MM.1S (cell line): ENCODE results near the gene PSRC1.

Experiments used
- DNase-seq: peaks from one replicate; pipeline ENCODE4 v3.0.0-alpha.2; 2015
- H2AFZ ChIP-seq: fragments of 300-600 bp; sonication (generic); 2 replicates; pipeline ENCODE4 v1.6.0; 2016; ENCODE audit warnings: antibody characterized with exemption, low read length
- H3F3A ChIP-seq: fragments of 300-600 bp; sonication (generic); 2 replicates; pipeline ENCODE4 v1.6.1; 2016; ENCODE audit warnings: mild to moderate bottlenecking, antibody characterized with exemption, low read length, moderate library complexity, mixed read lengths; ENCODE audit not compliant: insufficient read depth
- H3K27ac ChIP-seq: fragments of 300-600 bp; sonication (generic); 2 replicates; pipeline ENCODE4 v1.5.1; 2016; ENCODE audit warnings: mild to moderate bottlenecking, low read length
- H3K27me3 ChIP-seq: fragments of 300-600 bp; sonication (generic); replicated peaks from 2 replicates; pipeline ENCODE4 v1.6.0; 2016; ENCODE audit warnings: low read length; ENCODE audit not compliant: insufficient read depth
- H3K36me3 ChIP-seq: fragments of 300-600 bp; sonication (generic); replicated peaks from 2 replicates; pipeline ENCODE4 v1.6.1; 2016; ENCODE audit warnings: mild to moderate bottlenecking, low read length, mixed read lengths; ENCODE audit not compliant: insufficient read depth
- H3K4me1 ChIP-seq: fragments of 300-600 bp; sonication (generic); 2 replicates; pipeline ENCODE4 v1.6.1; 2016; ENCODE audit warnings: low read length, mixed read lengths
- H3K4me2 ChIP-seq: fragments of 300-600 bp; sonication (generic); 2 replicates; pipeline ENCODE4 v1.6.0; 2016; ENCODE audit warnings: low read depth, low read length
- H3K4me3 ChIP-seq: fragments of 300-600 bp; sonication (generic); 2 replicates; pipeline ENCODE4 v1.5.1; 2016; ENCODE audit warnings: low read length, mixed read lengths
- H3K79me2 ChIP-seq: fragments of 300-600 bp; sonication (generic); 2 replicates; pipeline ENCODE4 v1.6.1; 2016; ENCODE audit warnings: mixed run types, low read length, mixed read lengths
- H3K9ac ChIP-seq: fragments of 300-600 bp; sonication (generic); 2 replicates; pipeline ENCODE4 v1.6.1; 2016; ENCODE audit warnings: low read length, mixed read lengths
- H3K9me2 ChIP-seq: fragments of 300-600 bp; sonication (generic); replicated peaks from 2 replicates; pipeline ENCODE4 v1.6.1; 2016; ENCODE audit warnings: mild to moderate bottlenecking, low read length, mixed read lengths; ENCODE audit not compliant: insufficient read depth
- H3K9me3 ChIP-seq: fragments of 300-600 bp; sonication (generic); replicated peaks from 2 replicates; pipeline ENCODE4 v1.6.1; 2016; ENCODE audit warnings: mild to moderate bottlenecking, low read length, mixed read lengths; ENCODE audit not compliant: insufficient read depth
- H4K20me1 ChIP-seq: fragments of 300-600 bp; sonication (generic); 2 replicates; pipeline ENCODE4 v1.6.1; 2016; ENCODE audit warnings: mild to moderate bottlenecking, low read length, moderate library complexity, mixed read lengths; ENCODE audit not compliant: insufficient read depth
- CTCF ChIP-seq: fragments of 300-600 bp; sonication (generic); IDR thresholded peaks from 2 replicates; pipeline ENCODE4 v1.5.1; 2016; ENCODE audit warnings: antibody characterized with exemption, low read length, mixed read lengths
- EZH2 ChIP-seq: fragments of 300-600 bp; sonication (generic); optimal IDR thresholded peaks from 2 replicates; pipeline ENCODE3; 2017; ENCODE audit warnings: low read depth, mild to moderate bottlenecking, antibody characterized with exemption, low read length, mixed read lengths
- EZH2phosphoT487 ChIP-seq: fragments of 300-600 bp; sonication (generic); IDR thresholded peaks from 2 replicates; pipeline ENCODE4 v1.6.1; 2018; ENCODE audit warnings: antibody characterized with exemption, low read length

PSRC1 gene

DNA sequence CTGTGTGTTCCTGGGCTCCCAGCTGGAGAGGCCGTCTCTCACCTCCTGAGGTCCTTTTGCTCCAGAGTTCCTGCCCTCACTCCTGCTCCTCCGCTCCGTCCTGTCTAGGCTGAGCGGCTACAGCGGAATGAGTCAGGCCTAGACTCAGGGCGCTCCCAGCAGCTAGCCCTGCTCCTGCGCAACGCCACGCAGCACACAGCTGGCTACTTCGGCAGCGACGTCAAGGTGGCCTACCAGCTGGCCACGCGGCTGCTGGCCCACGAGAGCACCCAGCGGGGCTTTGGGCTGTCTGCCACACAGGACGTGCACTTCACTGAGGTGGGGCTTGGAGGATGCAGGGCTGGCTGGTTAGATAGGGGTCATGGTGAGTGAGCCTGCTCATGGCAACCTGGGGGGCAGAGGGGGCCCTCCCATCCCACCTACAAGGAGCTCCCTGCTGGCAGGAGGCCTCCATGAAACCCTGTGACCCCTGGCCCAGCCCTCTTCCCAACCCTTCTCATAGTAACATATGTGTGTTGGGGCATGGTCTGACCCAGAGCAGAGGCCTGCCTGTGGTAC lies 15.1 kb downstream of the PSRC1 start:
- Histone ChIP-seq H3K9me2 (no peaks in the 10 kb centered on the region), H3K9ac (no peak overlapping the region), H3K27me3 (no peaks in the 10 kb centered on the region), H3K4me1 (no peaks in the 10 kb centered on the region), H3K9me3 (no peaks in the 10 kb centered on the region), H3K79me2 (no peaks in the 10 kb centered on the region), H3F3A (no peaks in the 10 kb centered on the region), H3K27ac (no peak overlapping the region), H2AFZ (no peak overlapping the region), H3K4me2 (no peak overlapping the region), H4K20me1 (no peaks in the 10 kb centered on the region), H3K4me3 (no peak overlapping the region), H3K36me3 (no peaks in the 10 kb centered on the region)
- TF ChIP-seq CTCF: no peak
- no peak for TF ChIP-seq EZH2phosphoT487
- no peak for TF ChIP-seq EZH2
- no peak for DNase-seq

DNA sequence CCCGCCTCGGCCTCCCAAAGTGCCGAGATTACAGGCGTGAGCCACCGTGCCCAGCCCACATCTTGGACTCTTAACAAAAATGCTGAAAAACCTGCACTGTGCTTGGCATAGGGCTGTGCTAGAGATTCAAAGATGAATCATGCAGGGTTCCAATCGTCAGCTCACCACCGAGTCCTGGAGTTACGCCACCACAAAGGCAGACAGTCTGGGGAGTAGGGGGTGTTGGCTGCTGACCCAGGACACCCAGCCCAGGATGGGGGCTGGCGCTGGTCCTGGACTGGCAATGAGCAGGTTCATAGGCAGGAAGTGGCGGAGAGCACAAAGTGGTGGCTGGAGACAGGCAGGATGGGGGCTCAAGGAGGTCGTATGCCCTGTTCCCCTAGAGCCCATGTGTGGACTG lies 16.0 kb downstream of the PSRC1 start:
- H3K4me1 ChIP-seq: no peaks in the 10 kb centered on the region
- no peaks in the 10 kb centered on the region for H3F3A ChIP-seq
- H3K36me3 ChIP-seq: no peaks in the 10 kb centered on the region
- no peak for DNase-seq
- no peaks in the 10 kb centered on the region for H3K9me2 ChIP-seq
- no peak overlapping the region for H3K9ac ChIP-seq
- no peaks in the 10 kb centered on the region for H4K20me1 ChIP-seq
- no peaks in the 10 kb centered on the region for H3K79me2 ChIP-seq
- no peak overlapping the region for H3K4me2 ChIP-seq
- H3K27ac ChIP-seq: no peak overlapping the region
- H3K4me3 ChIP-seq: no peak overlapping the region
- H3K27me3 ChIP-seq: no peaks in the 10 kb centered on the region
- H3K9me3 ChIP-seq: no peaks in the 10 kb centered on the region
- TF ChIP-seq CTCF (no peak), EZH2 (no peak), EZH2phosphoT487 (no peak)
- H2AFZ ChIP-seq: no peak overlapping the region

DNA sequence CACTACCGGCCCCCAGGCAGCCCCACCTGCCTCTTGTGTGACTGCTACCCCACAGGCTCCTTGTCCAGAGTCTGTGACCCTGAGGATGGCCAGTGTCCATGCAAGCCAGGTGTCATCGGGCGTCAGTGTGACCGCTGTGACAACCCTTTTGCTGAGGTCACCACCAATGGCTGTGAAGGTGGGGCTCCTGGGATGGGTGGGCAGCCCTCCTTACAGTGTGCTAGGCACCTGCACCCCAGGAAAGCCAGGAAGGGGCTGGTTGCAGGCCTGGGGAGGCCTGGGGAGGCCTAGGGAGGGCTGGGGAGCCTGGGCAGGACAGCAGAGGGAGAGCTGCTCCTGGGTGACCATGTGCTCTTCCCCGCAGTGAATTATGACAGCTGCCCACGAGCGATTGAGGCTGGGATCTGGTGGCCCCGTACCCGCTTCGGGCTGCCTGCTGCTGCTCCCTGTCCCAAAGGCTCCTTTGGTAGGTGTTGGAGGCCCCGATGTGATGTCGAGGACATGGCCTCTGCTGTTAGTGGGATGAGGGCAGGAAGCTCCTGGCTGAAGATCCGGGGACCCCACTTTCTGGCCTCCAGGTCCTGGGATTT lies 17.1 kb downstream of the PSRC1 start:
- DNase-seq: no peak
- H3K36me3 ChIP-seq: no peaks in the 10 kb centered on the region

More for the DNA sequence above, 17.1 kb downstream of the PSRC1 start:
- Histone ChIP-seq H4K20me1 (no peaks in the 10 kb centered on the region), H3K4me1 (no peaks in the 10 kb centered on the region), H3K27me3 (no peaks in the 10 kb centered on the region), H3K79me2 (no peaks in the 10 kb centered on the region), H3K27ac (no peak overlapping the region), H2AFZ (no peak overlapping the region), H3K4me3 (no peak overlapping the region), H3K4me2 (no peak overlapping the region), H3F3A (no peaks in the 10 kb centered on the region), H3K9ac (no peak overlapping the region), H3K9me2 (no peaks in the 10 kb centered on the region), H3K9me3 (no peaks in the 10 kb centered on the region)
- no peak for TF ChIP-seq EZH2
- no peak for TF ChIP-seq CTCF
- TF ChIP-seq EZH2phosphoT487: no peak
